Lower leg skin (tissue), 3 donors: ENCODE data around the gene DENND5A.

ENCODE experiments used
- CTCF ChIP-seq, 3 donors: fragments of 450-650 bp; IDR thresholded peaks; one replicate each; pipeline ENCODE4 v1.5.1; 2016; ENCODE audit warnings: antibody characterized with exemption in 3 of 3, mild to moderate bottlenecking in 3 of 3, moderate library complexity in 2 of 3
- POLR2A ChIP-seq, 2 donors: fragments of 450-650 bp; IDR thresholded peaks; one replicate each; pipeline ENCODE4 v1.6.1; 2016 to 2017; ENCODE audit warnings: antibody characterized with exemption in 2 of 2, mild to moderate bottlenecking in 1 of 2, moderate library complexity in 1 of 2

- no peak for TF ChIP-seq CTCF (IDR thresholded peaks at IDR 0.05)
- no peak for TF ChIP-seq POLR2A (IDR thresholded peaks at IDR 0.05)
Observed at GRCh38 chr11:9133956-9134355, 131.2 kb downstream of the DENND5A start.
